ENCODE results near the gene ICAM2.
A peak's percentile ranks its signal among the peaks of the same experiment; 100 is the strongest.
"Not testable (repeated sequence)": the region's sequence is repeated elsewhere in the genome, so short reads cannot be mapped to it uniquely, and the experiment has no call there.

ICAM2 gene

DNA sequence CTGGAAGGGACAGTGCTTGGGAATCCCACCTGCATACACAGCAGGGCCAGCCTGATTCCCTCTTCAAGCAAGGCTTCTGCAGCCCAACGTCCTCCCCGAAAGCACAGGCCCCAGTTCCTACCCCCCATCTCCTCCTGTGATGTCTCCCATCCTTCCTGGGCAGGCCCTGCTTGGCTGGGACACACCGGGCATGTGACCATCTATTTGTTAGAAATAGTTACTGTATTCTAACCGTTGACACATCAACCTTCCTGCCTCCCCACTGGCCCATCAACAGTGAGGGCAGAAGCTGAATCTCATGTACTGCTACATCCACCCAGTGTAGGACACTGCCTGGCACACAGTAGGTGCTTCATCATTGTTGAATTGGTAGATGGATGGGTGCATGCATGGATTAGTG is 11.6 kb downstream of the ICAM2 start:
- DNase-seq = no peak

DNA sequence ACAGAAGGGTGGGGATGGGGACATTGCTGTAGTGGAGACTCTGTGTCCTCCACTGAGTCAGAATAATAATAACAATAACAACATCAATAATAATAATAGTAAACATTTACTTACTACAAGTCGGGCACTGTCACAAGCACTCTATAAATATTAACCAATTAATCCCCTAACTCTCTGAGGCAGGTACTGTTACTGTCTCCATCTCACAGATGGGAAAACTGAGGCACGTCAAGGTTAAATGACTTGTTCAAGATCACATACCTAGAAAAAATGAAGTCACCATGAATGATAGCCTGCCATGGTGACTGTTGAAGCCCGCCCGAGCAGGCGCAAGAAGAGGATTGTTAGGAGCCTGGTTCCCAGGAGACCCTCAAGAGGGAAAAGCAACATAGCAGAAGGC is 12.1 kb downstream of the ICAM2 start:
- no peak for DNase-seq

DNA sequence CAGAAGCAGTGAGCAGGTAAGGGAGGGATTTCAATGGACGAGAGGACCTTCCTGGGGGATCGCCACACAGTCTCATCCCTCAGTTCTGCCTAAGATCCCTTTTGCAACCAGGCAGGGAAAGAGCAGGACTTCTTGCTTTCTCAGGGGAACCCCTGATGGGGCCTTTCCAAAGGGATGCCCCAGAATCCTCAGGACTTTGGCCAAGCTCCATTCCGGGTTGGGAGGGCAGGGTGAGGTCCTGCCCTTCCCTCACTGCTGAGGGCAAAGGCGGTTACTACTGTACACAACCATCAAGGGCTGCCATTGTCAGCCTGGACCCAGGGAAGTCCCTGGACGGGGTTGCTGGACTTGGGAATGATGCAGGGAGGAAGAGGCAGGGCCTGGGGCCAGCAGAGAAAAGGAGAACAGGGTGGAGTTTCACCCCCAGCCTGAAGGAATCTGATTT is 12.6 kb downstream of the ICAM2 start:
- no peak for DNase-seq

DNA sequence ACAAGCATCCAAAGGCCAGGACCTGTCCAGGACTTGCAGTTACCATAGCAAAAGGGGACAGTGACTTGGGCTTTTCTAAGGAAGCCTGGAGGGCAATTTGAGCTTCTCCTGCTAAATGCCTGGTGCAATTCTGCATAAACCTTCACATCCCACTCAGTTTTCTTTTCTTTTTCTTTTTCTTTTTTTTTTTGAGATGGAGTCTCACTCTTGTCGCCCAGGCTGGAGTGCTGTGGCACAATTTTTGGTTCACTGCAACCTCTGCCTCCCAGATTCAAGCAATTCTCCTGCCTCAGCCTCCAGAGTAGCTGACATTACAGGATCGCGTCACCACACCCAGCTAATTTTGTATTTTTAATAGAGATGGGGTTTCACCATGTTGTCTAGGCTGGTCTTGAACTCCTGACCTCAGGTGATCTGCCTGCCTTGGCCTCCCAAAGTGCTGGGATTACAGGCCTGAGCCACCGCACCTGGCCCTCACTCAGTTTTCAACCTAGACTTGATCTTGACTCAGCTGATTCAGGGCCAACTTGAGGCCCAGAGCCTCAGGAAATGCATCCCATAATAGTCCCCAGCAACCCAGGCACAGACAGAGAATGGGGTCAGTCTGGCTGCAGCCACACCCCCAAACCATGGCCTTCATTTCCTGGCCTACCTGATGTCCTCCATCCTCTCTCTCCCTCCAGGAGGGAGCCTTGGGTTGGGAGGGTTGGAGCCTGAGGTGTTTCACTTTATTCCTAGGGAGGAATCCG is 13.2 kb downstream of the ICAM2 start:
- DNase-seq = not testable (repeated sequence)

DNA sequence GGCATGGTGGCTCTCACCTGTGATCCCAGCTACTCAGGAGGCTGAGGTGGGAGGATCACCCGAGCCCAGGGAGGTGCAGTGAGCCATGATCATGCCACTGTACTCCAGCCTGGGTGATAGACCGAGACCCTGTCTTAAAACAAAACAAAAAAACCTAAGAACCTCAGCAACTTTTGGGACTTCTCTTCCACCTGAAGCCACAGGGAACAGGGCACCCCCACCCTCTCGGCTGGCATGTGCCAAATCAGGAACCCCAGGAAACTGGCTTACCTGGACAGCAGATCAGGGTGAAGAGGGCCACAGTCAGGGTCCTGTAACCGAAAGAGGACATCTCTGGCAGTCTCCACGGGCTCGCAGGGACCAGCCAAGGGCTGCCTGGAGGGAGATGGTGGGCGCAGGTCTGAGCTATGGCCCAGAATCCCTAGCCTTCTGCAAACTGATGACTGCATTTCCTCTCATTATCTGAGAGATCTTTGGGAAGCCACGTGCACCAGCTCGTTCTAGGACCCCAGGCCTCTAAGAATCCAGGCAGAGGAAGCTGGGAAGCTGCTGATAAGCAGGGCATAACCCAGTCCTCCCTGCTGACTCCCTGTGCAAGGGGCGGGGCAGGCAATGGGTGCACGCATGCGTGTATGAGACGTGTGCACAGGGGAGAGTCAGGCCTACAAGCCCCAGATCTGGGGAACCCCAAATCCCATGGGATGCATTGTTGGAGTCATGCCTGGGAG is 13.9 kb downstream of the ICAM2 start:
- no peak for DNase-seq

DNA sequence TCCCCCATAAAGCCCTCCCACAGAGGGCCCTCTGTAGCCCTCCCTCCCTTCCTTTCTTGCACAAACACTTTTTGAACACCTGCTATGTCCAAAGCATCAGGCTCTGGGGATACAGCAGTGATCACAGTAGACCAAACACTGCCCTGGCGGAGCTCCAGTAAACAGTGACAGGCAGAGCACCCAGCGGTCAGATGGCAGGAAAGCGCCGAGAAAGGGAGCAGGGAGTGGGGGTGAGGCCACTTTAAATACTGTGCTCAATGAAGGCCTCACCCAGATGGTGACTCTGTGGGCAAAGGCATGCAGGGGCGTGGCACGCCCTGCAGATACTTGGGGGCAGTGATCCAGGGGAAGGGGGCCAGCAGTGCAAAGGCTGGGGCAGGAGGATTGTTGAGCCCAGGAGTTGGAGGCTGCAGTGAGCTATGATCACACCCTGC is 14.7 kb downstream of the ICAM2 start:
- DNase-seq = no peak

DNA sequence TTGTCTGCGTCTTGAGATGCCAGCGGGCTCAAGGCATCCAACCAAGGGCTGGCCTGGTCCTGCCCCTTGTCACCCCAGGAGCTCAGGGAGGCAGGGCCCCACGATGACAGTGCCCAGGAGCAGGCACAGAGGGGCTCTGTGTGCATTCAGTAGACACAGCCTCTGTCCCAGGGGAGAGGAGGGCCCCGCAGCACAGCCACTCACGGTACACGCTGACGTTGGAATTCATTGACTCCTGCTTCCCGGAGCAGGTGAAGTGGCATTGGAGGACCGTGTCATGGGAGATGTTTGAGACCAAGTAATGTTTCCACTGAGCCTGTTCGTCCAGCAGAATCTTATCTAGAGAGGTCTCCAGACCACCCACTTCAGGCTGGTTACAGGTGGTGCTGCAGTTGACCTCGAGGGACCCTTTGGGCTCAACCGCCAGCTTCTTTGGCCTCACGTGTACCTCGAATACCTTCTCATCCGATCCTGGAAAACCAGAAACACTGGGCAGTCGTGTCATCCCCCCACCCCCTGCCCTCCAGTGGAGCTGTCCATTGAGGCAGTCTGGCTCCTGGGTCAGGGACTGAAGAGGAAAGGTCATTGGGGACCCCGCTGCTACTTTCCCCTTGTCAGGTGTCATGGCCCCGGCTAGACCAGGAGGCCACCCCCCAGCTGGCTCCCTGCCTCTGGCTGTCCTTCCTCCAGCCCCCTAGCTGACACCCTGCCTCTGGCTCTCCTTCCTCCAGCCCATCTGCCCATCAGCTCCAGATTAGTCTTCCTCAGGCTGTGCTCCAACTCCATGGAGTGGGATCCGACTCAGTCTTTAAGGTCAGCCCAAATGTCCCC is 15.3 kb downstream of the ICAM2 start:
- DNase-seq = no peak

DNA sequence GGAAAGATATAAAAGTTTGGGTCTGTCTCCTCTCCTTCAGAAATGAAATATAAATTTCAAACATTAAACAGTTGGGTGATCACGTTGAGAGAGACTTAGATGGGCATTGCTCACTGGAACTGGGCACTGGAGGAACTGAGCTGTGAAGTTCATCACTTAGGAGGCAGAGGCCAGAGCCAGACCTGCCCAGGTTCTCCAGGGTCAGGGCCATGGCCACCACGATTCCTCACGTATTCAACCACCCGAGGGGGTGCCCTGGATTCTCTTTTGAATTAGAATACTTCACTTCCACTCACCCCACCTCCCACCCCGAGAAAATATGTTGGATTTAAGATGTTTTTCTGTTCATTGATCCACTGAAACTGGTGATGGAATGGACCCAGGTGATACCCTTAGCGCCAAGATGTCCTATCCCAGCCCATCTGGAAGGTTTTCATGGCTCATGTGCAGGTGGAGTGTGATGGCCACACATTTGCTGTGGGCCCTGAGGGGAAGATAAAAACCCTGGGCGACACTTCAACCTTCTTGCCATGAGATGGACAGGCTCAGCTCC is 16.1 kb downstream of the ICAM2 start:
- DNase-seq = no peak

DNA sequence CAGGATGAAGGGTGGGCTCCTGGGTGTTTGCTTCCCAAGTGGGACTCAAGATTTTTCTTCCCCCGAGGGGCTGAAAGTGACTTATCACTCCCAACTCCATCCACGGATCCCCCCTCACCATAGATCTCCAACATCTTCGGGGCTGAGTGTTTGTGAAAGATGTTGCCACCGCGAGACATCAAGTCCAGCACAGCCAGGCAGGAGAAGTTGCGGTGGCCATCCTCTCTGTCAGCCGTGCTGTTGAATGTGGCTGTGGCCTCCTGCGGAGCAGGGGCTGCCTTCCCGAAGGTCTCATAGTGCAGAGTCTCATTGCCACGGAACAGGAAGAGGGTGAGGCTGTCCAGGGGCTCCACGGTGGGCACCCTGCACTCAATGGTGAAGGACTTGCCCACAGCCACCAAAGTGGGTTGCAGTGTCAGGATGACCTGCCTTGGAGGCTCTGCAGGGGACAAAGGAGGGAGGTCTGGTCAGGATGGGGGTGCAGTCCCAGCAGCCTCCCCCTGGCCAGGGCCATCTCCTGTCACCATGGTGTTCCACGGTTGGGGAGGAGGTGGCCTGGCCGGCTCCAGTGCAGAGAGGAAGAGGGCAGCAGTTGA is 16.8 kb downstream of the ICAM2 start:
- no peak for DNase-seq

DNA sequence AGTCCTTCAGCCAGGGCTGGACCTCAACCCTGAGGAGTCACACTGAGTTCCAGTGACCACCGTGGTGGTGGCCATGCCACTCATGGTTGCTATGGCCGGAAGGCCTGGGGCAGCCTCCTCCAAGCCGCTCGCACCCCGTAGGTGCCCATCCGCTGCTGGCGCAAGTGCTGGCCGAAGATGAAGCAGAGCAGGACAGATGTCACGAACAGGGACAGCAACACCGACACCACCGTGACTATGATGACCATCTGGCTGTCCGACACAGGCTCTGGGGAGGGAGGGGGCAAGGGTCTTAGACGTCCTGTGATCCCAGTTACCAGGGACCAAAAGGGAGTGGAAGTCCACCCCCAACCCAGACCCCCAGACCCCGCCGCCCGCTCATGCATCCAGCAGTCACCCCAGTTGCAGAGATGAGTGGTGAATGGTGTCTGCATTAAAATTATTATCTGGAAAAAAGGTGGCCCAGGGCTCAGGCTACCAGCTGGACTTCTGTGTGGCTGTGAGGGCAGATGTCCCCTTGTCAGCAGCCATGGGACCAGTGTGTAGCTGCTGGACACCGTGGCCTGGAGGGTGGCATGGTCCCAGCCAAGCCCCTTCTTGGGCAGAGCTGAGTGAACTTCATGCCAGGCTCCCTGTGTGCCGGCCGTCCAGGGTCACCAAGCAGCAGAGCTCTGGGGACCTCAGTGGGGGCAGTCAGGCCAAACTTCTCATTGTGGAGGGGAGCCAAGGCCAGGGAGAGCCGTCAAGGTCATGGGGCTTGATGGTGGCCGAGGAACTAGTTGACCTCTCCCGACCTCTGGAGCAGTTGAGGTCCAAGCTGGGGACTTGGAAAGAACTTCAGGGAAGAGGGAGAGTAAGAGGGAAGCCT is 17.5 kb downstream of the ICAM2 start:
- no peak for DNase-seq

DNA sequence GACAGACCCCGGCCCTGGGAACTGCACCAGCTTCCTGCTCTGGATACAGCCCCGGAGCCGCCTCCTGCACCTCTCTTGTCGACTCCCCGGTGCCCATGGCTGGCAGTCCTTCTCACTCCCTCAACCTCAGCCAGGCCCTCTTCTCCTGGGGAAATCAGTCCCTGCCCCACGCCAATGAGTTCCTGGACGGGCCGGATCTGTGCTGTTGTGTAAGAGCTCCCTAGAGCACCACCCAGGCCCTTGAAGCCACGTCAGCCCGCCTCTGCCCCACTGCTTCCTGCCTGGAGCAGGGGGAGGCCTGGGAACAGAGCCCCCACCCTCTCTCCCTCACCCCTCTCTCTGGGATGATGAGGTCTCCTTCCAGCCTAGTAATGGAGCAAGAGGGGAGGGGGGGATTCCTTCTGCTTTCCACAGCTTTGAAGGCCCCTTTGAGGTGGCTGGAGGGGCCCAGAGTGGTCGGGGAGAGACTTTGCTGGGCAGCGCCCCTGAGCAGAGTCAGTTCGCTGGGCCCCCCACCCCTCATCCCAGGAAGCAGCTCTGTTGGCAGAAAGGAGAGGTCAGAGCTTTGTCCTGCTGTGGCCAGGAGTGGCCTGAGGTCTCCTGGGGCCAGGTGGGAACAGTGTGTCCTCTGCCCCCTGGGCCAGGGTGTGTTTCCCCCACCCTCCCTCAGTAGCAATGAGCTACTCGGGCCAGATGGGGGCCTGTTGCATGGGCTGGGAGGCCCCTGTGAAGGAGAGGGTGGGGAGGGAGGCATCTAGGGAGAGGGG is 18.5 kb downstream of the ICAM2 start:
- DNase-seq = no peak

DNA sequence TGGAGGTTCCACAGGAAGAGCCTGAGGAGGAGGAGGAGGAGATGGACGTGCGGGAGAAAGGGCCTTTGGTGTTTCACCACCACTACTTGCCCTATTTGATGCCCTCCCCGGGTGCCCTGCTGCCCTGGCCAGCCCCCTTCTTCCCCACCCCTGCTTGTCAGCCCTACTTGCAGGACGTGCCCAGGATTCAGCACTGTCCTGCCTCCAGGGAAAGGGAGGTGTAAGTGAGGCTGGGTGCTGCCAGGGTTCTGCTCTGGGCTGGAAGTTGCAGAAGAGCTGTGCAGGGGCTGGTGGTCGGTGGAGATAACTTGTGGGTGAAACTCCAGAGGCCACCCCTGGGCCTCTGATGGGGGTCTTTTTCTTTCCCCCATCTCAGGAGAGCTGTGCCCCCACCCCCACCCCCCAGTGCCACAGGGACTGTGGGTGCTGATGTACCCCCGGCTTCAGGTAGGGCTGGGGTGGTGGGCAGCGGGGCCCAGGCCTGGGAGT is 19.3 kb downstream of the ICAM2 start:
- DNase-seq = no peak

DNA sequence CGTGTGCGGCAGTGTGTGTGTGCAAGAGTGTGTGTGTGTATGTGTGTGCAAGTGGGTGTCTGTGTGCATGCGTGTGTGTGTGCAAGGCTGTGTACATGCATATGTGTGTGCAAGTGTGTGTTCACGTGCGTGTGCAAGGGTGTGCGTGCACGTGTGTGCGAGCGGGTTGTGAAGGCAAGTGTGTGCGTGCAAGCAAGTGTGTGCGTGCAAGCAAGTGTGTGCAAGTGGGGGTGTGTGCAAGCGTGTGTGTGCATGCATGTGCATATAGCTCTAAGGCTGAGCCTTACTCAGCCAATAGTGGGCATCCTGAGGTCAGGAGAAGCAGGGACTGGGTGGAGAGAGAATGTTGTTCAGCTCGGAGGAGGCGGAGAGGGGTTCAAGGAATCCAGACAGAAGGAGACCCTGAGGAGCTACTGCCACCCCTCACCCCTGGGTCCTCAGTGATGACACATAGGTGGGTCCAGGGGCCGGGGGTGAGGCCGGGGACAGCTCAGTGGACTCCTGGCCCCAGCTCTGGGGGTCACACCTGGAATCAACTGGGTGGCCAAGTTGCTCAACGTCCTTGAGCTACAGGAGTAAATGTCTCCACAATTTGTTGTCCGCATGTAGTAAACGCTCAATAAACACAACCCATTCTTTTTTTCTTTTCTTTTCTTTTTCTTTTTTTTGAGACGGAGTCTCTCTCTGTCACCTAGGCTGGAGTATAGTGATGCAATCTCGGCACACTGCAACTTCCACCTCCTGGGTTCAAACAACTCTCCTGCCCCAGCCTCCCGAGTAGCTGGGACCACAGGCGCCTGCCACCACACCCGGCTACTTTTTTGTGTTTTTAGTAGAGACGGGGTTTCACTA is 20.5 kb downstream of the ICAM2 start:
- no peak for DNase-seq

DNA sequence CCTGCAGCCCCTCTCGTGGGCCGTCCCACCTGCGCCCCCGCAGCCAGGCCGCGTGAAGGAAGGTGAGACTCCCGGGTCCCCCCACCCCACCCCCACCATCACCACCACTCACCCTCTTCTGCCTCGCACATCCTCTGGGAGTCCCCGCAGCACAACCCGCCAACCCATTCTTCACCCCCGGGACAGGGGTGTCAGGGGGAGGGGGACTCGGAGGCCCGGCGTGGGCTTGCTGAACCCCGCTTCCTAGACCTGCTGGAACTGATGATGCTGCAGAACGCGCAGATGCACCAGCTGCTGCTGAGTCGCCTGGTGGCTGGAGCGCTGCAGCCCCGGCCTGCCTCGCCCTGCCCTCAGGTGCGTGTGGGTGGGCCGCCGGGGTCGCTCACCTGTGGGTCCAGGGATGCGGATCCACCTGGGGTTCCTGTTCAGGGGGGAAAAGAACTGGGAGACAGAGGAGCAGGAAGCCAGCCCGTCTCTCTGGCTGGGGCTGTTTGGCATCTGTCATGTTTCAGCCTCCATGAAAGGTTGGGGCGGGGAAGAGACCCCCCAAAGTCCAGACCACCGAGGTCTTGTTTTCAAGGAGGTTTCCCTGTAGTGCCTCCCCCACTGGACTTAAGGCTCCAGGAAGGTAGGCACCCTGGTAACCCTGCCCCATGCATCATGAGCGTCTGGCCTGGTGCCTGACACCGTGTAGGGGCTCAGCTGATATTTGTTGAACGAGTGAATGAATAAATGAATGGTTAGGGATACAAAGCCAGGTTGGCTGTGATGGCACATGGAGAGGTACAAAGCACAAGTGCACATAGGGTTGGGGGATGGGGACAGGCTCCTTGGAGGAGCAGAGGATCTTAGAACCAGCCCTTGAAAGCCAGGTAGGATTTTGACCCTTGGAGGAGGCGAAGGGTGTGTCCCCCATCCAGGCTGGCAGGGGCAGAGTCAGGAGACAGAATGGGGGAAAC is 21.4 kb downstream of the ICAM2 start:
- no peak for DNase-seq

DNA sequence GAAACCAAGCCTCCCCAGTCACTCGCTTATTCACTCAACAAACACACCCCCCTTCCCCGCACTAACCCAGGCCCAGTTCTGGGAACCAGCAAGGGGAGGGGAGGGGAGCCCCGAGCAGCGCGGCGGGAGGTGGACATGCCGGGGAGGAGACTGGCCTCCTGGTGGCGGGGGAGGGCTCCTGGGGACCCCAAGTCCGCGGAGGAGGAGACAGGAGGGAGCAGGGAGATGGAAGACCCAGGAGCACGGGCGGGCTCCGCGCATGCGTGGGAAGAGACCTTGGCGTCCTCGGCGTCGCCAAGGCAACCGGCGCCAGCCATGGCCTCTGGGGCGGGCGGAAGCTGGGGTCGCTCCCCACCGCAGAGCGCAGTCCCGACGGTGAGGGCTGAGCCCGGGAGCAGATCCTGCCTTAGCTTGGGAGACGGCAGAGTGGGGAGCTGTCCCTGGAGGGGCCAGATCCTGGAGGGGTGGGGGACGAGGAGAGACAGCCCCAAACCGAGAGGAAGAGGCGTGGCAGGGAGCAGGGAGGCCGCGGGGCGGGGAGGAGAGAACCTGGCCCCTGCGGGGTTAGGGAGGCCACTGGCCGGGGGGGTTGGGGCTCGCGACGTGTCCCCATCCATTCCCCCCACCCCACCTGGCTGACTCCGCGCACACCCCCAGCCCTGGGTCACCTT is 22.2 kb downstream of the ICAM2 start, which contains the start of gene PRR29:
TSS of gene PRR29 (plus strand) at position 302 of the 671 bp plus-strand sequence. CDS start at position 316, 14 bp downstream.
- DNase-seq = peak; percentile 78

DNA sequence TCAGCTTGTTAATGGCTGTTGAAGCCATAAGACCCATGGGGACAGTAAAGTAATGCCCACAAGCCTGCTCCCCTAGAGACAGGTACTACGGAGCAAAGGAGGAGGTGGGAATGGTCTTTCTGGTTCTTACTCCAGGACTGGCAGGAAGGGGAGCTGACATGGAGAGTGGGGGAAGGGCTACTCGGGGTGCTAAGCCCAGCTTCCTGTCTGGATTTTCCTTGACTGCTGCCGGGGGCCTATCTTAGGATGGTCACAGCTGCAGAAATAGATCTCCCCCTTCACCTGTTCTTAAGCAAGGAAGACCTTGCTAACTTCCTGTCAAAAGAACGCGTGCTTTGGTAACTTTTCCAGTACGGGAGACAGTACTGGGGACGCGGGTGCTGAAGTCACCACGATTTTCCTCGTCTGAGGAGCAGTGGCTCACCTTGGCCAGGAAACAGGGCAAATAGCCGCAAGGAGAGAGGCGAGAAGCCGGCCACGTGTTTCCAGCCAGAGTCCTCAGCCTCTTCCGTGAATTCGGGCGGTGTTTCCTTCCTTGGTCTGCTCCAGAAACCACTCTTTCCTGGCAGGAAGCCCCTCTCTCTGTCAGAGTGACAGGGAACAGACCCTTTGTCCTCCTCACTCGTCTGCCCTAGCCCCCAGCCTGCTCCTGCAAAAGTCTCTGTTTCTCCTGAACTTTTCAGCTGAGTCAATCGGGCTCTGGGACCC is 22.9 kb downstream of the ICAM2 start:
- DNase-seq = no peak

Measured in NCI-H1436 (cell line).